ACC112 (cell line): ENCODE results near the gene SMIM24.
"Not testable (repeated sequence)": the region's sequence is repeated elsewhere in the genome, so short reads cannot be mapped to it uniquely, and the experiment has no call there.

Experiments used
- H2AFZ ChIP-seq: fragments of 200-600 bp; sonication (generic); one replicate; pipeline ENCODE4 v1.6.0; 2017; ENCODE audit warnings: antibody characterized with exemption, low read length; ENCODE audit not compliant: unreplicated experiment
- H3K27ac ChIP-seq: fragments of 200-600 bp; sonication (generic); 2 replicates; pipeline ENCODE4 v1.5.1; 2014; ENCODE audit warnings: low read depth, mild to moderate bottlenecking, antibody characterized with exemption, low read length, moderate library complexity
- H3K27me3 ChIP-seq: fragments of 200-600 bp; sonication (generic); 2 replicates; pipeline ENCODE4 v1.6.1; 2014; ENCODE audit warnings: mild to moderate bottlenecking, antibody characterized with exemption, low read length, moderate library complexity, mixed read lengths; ENCODE audit not compliant: insufficient read depth
- H3K36me3 ChIP-seq: fragments of 200-600 bp; sonication (generic); 2 replicates; pipeline ENCODE4 v1.6.1; 2016; ENCODE audit warnings: mild to moderate bottlenecking, antibody characterized with exemption, low read length, moderate library complexity, mixed read lengths; ENCODE audit not compliant: insufficient read depth
- H3K4me1 ChIP-seq: fragments of 200-600 bp; sonication (generic); one replicate; pipeline ENCODE4 v1.6.1; 2016; ENCODE audit warnings: low read length, mixed read lengths; ENCODE audit not compliant: insufficient read depth, unreplicated experiment, control insufficient read depth
- H3K4me3 ChIP-seq: fragments of 200-600 bp; sonication (generic); 2 replicates; pipeline ENCODE4 v1.5.1; 2014; ENCODE audit warnings: mild to moderate bottlenecking, low read depth, low read length
- H3K79me2 ChIP-seq: fragments of 200-600 bp; sonication (generic); one replicate; pipeline ENCODE4 v1.6.0; 2016; ENCODE audit warnings: low read length; ENCODE audit not compliant: control insufficient read depth, unreplicated experiment, insufficient read depth

The SMIM24 gene

DNA sequence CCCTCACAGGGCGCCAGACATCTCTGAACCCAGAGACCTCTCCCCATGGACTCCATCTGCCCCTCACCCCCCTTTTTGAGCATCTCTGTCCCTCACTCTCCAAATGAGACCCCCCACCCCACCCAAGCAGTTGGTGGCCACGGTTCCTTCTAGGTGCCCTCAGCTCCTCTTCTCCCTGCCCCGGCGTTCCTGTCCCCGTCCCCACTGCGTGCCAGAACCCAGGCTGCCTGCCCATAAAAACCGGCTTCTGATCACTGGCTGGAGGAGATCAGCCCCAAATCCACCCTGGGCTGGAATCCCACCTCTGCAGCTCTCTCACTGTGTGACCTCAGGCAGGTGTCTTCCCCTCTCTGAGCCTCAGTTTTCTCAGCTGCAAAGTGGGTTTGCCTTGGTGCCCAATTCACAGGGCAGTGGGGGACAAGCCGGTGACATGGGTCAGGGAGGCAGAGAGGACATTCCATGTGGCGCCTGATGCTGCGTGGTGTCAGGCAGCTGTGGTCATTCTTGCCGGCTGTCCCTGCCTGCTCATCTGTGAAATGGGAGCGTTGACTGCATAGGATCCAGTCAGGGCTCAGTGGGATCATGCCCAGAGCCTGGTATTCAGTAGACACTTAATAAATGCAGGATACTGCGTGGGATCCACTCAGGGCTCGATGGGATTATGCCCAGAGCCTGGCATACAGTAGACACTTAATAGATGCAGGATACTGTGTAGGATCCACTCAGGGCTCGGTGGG, 25.5 kb downstream of the SMIM24 start:
- Histone ChIP-seq H3K36me3 (peaks cover 12% of the 10 kb centered on the region; the same call in 1 of the 2 replicates), H3K27ac (no peak overlapping the region), H2AFZ (no peak overlapping the region), H3K27me3 (no peaks in the 10 kb centered on the region), H3K4me1 (peaks cover 28% of the 10 kb centered on the region), H3K79me2 (peaks cover 5% of the 10 kb centered on the region), H3K4me3 (no peak overlapping the region)

DNA sequence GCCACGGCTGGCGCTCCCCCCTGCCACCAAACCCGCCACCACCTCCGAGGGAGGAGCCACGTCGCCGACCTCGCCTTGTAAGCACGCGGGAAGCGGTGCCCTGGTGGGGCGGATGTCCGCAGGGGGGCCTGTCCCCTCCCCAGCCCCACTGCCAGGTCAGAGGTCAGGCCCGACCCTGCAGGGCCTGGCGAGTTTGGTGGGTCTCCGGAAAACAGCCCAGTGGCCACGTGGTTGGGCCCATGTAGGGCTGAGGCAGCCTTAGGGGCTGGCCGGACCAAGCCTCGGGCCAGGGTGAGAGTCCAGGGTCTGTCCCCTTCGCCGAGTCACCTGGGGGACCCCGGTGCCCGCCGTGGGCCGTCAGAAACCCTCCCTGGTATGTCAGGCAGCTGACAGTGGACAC, 26.5 kb downstream of the SMIM24 start:
- peaks cover 12% of the 10 kb centered on the region; the same call in 1 of the 2 replicates for H3K36me3 ChIP-seq
- peaks cover 5% of the 10 kb centered on the region for H3K79me2 ChIP-seq
- H3K27me3 ChIP-seq = no peaks in the 10 kb centered on the region
- H2AFZ ChIP-seq = no peak overlapping the region
- H3K4me3 ChIP-seq = no peak overlapping the region
- H3K4me1 ChIP-seq = peaks cover 19% of the 10 kb centered on the region
- no peak overlapping the region for H3K27ac ChIP-seq

DNA sequence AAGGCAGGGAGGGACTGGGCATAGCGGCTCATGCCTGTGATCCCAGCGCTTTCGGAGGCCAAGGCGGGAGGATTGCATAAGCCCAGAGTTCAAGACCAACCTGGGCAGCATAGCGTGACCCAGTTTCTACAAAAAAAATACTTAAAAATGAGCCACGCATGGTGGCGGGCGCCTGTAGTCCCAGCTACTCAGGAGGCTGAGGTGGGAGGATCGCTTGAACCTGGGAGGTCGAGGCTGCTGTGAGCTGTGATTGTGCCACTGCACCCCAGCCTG, 27.4 kb downstream of the SMIM24 start:
- not testable (repeated sequence) for H3K79me2 ChIP-seq, H3K4me3 ChIP-seq, H2AFZ ChIP-seq, H3K27me3 ChIP-seq
- Histone ChIP-seq H3K27ac (0 out of 2 replicates have a peak overlapping the region, but pooled peaks have one; percentile 95), H3K36me3 (peaks cover 12% of the 10 kb centered on the region; the same call in 1 of the 2 replicates), H3K4me1 (peaks cover 10% of the 10 kb centered on the region)

DNA sequence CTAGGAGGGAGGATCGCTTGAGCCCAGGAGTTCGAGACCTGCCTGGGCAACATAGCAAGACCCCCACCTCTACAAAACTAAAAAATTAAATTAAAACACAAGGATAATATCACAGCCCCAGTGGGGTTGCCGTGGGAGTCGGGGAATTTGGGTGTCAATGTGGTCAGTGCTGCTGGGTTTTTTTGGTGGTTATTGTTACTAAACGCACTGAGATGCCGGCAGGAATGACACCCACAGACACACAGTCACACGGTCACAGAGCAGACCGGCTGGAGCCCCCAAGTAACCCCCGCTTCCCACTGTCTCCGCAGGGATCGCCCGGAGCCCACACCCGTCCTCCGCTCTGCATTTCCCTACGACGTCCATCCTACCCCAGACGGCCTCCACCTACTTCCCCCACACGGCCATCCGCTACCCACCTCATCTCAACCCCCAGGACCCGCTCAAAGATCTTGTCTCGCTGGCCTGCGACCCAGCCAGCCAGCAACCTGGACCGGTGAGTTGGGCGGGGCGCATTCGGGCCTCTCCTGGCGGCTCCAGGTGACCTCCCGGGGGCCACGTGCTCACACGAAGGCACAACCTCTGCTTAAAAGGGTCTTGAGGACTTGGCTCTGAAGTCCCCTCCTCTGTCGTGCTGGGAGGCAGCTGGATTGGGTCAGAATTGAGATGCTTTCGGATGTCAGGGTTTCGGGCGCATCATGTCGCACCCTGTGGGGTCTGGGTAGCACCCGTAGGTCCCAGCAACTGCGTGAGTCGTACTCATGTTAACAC, 28.0 kb downstream of the SMIM24 start:
- Histone ChIP-seq H3K27me3 (no peaks in the 10 kb centered on the region), H3K79me2 (peaks cover 5% of the 10 kb centered on the region), H2AFZ (no peak overlapping the region), H3K4me1 (peaks cover 8% of the 10 kb centered on the region), H3K4me3 (no peak overlapping the region), H3K27ac (peak overlapping the region; percentile 95; the same call in 1 of the 2 replicates), H3K36me3 (peaks cover 12% of the 10 kb centered on the region; the same call in 1 of the 2 replicates)

DNA sequence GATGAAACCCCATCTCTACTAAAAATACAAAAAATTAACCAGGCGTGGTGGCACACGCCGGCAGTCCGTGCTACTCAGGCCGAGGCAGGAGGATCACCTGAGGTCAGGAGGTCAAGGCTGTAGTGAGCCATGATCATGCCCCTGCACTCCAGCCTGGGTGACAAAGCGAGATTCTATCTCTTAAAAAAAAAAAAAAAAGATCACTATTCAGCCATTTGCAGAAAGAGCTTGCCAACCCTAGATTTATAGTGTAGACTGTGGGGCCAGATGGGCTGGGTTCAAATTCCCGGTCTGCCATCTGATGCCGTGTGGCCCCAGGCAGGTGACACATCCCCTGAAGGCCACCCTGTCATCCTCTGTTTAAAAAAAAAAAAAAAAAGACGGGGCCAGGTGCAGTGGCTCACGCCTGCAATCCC, 28.9 kb downstream of the SMIM24 start:
- H3K36me3 ChIP-seq = peaks cover 12% of the 10 kb centered on the region; the same call in 1 of the 2 replicates
- no peaks in the 10 kb centered on the region for H3K27me3 ChIP-seq
- peaks cover 5% of the 10 kb centered on the region for H3K79me2 ChIP-seq
- no peak overlapping the region for H2AFZ ChIP-seq
- H3K4me3 ChIP-seq = no peak overlapping the region
- peak overlapping the region; percentile 95 for H3K27ac ChIP-seq
- peaks cover 8% of the 10 kb centered on the region for H3K4me1 ChIP-seq

DNA sequence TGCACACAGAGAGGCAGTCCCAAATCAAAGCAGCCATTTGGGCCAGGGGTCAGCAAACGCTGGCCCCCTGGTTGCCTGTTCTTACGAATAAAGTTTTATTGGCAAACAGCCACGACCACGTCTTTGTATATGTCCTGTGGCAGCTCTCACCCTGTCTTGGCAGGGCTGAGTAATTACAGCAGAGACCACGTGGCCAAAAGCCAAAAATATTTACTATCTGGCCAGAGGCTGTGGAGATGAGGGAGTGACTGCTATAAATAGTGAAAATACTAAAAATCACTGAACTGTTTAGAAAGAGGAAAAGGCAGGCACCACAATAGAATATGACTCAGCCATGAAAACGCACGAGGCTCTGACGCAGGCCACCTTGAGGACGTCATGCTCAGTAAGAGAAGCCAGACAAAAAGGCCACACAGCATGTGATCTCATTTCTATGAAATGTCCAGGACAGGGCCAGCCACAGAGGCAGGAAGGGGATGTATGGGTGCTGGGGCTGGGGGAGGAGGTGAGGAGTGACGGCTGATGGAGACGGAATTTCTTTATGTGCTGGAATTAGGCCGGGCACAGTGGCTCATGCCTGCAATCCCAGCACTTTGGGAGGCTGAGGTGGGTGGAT, 29.4 kb downstream of the SMIM24 start:
- H3K4me1 ChIP-seq = peaks cover 8% of the 10 kb centered on the region
- no peaks in the 10 kb centered on the region for H3K27me3 ChIP-seq
- no peak overlapping the region for H3K4me3 ChIP-seq
- H3K27ac ChIP-seq = peak overlapping the region; percentile 95
- H3K79me2 ChIP-seq = peaks cover 5% of the 10 kb centered on the region
- H3K36me3 ChIP-seq = peaks cover 16% of the 10 kb centered on the region; the same call in 1 of the 2 replicates
- no peak overlapping the region for H2AFZ ChIP-seq

DNA sequence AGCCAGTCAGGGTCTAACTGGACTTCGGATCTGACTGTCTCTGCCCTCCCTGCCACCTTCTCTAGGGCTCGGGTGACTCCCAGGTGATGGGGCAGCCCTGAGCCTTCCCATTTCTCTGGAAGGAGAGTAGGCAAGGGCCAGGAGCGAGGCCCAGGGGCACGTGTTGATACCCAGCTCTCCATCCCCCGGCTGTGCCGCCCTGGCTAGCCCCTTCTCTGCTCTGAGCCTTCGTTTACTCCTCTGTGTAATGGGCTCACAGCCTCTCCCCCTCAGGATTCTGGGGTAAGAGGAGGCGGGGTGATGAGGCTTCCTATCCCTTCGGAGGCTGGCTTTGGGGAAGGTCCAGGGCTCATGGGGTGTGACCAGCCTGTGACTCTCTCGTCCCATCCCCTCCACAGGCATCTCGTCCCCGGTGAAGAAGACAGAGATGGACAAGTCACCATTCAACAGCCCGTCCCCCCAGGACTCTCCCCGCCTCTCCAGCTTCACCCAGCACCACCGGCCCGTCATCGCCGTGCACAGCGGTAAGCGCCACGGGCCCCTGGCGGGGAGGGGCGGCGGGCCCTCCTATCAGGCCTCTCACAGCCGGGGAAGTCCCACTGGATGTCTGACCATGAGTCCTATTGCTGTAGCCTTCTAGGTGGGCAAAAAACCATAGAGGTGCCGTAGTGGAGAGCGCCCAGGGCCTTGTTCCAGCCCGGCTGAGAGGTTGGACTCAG, 31.6 kb downstream of the SMIM24 start:
- H3K79me2 ChIP-seq = peaks cover 7% of the 10 kb centered on the region
- H2AFZ ChIP-seq = no peak overlapping the region
- no peaks in the 10 kb centered on the region for H3K27me3 ChIP-seq
- peaks cover 8% of the 10 kb centered on the region for H3K4me1 ChIP-seq
- H3K4me3 ChIP-seq = no peak overlapping the region
- no peak overlapping the region for H3K27ac ChIP-seq
- peaks cover 12% of the 10 kb centered on the region; the same call in 1 of the 2 replicates for H3K36me3 ChIP-seq

DNA sequence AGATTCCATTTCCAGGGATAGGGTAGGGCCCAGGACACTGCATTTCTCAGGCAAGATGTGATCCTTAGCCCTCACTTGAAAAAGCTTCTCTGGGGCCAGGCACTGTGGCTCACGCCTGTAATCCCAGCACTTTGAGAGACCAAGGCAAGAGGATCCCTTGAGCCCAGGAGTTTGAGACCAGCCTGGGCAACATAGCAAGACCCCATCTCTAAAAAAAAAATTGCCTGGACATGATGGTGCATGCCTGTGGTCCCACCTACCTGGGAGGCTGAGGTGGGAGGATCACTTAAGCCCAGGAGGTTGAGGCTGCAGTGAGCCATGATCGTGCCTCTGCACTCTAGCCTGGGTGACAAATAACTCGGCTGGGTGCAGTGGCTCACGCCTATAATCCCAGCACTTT, 33.7 kb downstream of the SMIM24 start:
- H3K27ac ChIP-seq, H3K4me3 ChIP-seq, H3K27me3 ChIP-seq, H2AFZ ChIP-seq, H3K4me1 ChIP-seq, H3K79me2 ChIP-seq, H3K36me3 ChIP-seq: not testable (repeated sequence)

DNA sequence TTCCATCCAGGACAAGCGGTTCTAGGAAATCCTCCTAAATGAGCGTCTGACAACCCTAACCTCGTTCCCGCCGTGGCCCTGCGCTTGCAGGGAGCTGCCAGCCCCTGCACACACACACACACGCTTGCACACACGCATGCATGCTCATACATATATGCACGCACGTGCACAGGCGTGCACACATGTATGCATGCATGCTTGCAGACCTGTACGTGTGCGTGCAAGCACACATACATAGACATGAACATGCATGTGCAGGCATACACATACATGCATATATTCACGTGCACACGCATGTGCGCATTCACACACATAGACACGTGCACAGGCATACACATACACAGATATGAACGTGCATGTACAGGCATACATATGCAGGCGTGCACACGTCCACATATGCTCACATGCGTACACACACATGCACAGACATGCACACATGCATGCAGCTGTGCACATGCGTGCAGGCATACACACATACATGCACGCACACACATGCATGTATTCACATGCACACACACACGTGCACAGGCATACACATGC, 35.6 kb downstream of the SMIM24 start:
- H3K79me2 ChIP-seq = peaks cover 6% of the 10 kb centered on the region
- no peak overlapping the region for H3K4me3 ChIP-seq
- H3K36me3 ChIP-seq = peaks cover 8% of the 10 kb centered on the region; the same call in 1 of the 2 replicates
- no peak overlapping the region for H3K27ac ChIP-seq
- no peaks in the 10 kb centered on the region for H3K4me1 ChIP-seq
- no peaks in the 10 kb centered on the region for H3K27me3 ChIP-seq
- no peak overlapping the region for H2AFZ ChIP-seq
